ENCODE data around the gene BCR.
A peak's percentile ranks its signal among the peaks of the same experiment; 100 is the strongest.

BCR gene

GRCh38 chr22:23287136-23288095 is 107.1 kb downstream of the BCR start:
- TF ChIP-seq, protein P1, sequence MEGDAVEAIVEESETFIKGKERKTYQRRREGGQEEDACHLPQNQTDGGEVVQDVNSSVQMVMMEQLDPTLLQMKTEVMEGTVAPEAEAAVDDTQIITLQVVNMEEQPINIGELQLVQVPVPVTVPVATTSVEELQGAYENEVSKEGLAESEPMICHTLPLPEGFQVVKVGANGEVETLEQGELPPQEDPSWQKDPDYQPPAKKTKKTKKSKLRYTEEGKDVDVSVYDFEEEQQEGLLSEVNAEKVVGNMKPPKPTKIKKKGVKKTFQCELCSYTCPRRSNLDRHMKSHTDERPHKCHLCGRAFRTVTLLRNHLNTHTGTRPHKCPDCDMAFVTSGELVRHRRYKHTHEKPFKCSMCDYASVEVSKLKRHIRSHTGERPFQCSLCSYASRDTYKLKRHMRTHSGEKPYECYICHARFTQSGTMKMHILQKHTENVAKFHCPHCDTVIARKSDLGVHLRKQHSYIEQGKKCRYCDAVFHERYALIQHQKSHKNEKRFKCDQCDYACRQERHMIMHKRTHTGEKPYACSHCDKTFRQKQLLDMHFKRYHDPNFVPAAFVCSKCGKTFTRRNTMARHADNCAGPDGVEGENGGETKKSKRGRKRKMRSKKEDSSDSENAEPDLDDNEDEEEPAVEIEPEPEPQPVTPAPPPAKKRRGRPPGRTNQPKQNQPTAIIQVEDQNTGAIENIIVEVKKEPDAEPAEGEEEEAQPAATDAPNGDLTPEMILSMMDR (IDR thresholded peaks at IDR 0.05; ENCODE audit: control extremely low read depth, extremely low read depth, low read depth, missing control alignments) = no peak
- DNase-seq (ENCODE audit: extremely low spot score) = no peak
- ChIA-PET POLR2A (no interaction called here), CTCF (interaction anchor here (4.7 kb wide), 1 partner anchor 111 kb away, joined by 18 read pairs; no protein-coding TSS in a partner anchor)

- ChIA-PET CTCF (interaction anchor here (4.7 kb wide), 1 partner anchor 112 kb away, joined by 18 read pairs; no protein-coding TSS in a partner anchor), POLR2A (no interaction called here)
- TF ChIP-seq, protein P1 (IDR thresholded peaks at IDR 0.05; ENCODE audit: control extremely low read depth, extremely low read depth, low read depth, missing control alignments) = no peak
- no peak for DNase-seq (ENCODE audit: extremely low spot score)
Measured at GRCh38 chr22:23288301-23289129, 108.2 kb downstream of the BCR start.

GRCh38 chr22:23289130-23289503 is 108.8 kb downstream of the BCR start:
- CTCF ChIA-PET = interaction anchor here (0.9 to 4.7 kb wide), 9 partner anchors 7 to 331 kb away, joined by 3 to 18 read pairs (median 4); no protein-coding TSS in a partner anchor
- TF ChIP-seq, protein P1 (IDR thresholded peaks at IDR 0.05; ENCODE audit: control extremely low read depth, extremely low read depth, low read depth, missing control alignments) = no peak
- no peak for DNase-seq (ENCODE audit: extremely low spot score)
- POLR2A ChIA-PET = no interaction called here

DNA sequence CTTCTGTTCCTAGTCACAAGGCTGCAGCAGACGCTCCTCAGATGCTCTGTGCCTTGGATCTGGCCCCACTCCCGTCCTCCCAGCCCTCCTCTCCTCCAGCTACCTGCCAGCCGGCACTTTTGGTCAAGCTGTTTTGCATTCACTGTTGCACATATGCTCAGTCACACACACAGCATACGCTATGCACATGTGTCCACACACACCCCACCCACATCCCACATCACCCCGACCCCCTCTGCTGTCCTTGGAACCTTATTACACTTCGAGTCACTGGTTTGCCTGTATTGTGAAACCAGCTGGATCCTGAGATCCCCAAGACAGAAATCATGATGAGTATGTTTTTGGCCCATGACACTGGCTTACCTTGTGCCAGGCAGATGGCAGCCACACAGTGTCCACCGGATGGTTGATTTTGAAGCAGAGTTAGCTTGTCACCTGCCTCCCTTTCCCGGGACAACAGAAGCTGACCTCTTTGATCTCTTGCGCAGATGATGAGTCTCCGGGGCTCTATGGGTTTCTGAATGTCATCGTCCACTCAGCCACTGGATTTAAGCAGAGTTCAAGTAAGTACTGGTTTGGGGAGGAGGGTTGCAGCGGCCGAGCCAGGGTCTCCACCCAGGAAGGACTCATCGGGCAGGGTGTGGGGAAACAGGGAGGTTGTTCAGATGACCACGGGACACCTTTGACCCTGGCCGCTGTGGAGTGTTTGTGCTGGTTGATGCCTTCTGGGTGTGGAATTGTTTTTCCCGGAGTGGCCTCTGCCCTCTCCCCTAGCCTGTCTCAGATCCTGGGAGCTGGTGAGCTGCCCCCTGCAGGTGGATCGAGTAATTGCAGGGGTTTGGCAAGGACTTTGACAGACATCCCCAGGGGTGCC is 109.8 kb downstream of the BCR start:
- TF ChIP-seq, protein P1 (IDR thresholded peaks at IDR 0.05; ENCODE audit: control extremely low read depth, extremely low read depth, low read depth, missing control alignments) = peak; percentile 57
- ChIA-PET CTCF (interaction anchor here (0.9 to 4.7 kb wide), 17 partner anchors 8 to 520 kb away, joined by 3 to 18 read pairs (median 4); no protein-coding TSS in a partner anchor), POLR2A (no interaction called here)
- DNase-seq (ENCODE audit: extremely low spot score) = peak; percentile 81

GRCh38 chr22:23291806-23292452 is 111.6 kb downstream of the BCR start:
- TF ChIP-seq, protein P1 (IDR thresholded peaks at IDR 0.05; ENCODE audit: control extremely low read depth, extremely low read depth, low read depth, missing control alignments) = no peak
- DNase-seq (ENCODE audit: extremely low spot score) = no peak
- ChIA-PET CTCF (interaction anchor here (1.4 to 4.7 kb wide), 4 partner anchors 10 to 337 kb away, joined by 3 to 18 read pairs (median 10); no protein-coding TSS in a partner anchor), POLR2A (no interaction called here)

Data from GM10248 (cell line).